C4-2B (cell line): ENCODE results near the gene MOB3B.

Source experiments
- H3K27ac ChIP-seq: fragments of 450-650 bp; 2 replicates; pipeline ENCODE4 v1.5.1; 2017
- ZFX ChIP-seq: fragments of 450-650 bp; IDR thresholded peaks from 2 replicates; pipeline ENCODE4 v1.6.1; 2017
- TF ChIP-seq, protein P1 (sequence below): fragments of 450-650 bp; conservative IDR thresholded peaks from 2 replicates; pipeline ENCODE4 v1.5.1; 2017; ENCODE audit warnings: mild to moderate bottlenecking

MOB3B gene

DNA sequence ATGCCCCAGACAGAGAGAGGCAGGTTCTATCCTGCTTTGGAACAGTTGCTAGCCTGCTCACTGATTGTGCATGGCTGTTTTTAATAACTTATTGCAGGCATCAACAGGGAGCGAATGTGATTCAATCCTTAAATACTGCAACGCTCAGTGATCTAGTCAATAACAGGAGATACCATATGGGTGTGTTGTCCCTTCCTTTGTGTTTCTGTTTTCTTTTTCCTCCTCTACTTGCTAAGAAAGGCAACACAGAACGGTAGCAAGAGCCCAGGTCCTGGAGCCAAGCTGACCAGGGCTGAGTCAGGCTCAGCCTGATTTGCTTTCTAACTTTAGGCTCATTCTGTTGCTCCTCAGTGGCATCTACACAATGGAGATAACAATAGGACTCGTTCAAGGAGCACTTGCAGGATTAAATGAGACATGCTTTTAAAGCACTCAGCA lies 134.1 kb downstream of the MOB3B start:
- TF ChIP-seq, protein P1, sequence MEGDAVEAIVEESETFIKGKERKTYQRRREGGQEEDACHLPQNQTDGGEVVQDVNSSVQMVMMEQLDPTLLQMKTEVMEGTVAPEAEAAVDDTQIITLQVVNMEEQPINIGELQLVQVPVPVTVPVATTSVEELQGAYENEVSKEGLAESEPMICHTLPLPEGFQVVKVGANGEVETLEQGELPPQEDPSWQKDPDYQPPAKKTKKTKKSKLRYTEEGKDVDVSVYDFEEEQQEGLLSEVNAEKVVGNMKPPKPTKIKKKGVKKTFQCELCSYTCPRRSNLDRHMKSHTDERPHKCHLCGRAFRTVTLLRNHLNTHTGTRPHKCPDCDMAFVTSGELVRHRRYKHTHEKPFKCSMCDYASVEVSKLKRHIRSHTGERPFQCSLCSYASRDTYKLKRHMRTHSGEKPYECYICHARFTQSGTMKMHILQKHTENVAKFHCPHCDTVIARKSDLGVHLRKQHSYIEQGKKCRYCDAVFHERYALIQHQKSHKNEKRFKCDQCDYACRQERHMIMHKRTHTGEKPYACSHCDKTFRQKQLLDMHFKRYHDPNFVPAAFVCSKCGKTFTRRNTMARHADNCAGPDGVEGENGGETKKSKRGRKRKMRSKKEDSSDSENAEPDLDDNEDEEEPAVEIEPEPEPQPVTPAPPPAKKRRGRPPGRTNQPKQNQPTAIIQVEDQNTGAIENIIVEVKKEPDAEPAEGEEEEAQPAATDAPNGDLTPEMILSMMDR: no peak
- TF ChIP-seq ZFX: no peak
- H3K27ac ChIP-seq: no peak overlapping the region

- TF ChIP-seq ZFX: no peak
- TF ChIP-seq, protein P1: no peak
- no peak overlapping the region for H3K27ac ChIP-seq
Observed at GRCh38 chr9:27394826-27395201, 134.8 kb downstream of the MOB3B start.

DNA sequence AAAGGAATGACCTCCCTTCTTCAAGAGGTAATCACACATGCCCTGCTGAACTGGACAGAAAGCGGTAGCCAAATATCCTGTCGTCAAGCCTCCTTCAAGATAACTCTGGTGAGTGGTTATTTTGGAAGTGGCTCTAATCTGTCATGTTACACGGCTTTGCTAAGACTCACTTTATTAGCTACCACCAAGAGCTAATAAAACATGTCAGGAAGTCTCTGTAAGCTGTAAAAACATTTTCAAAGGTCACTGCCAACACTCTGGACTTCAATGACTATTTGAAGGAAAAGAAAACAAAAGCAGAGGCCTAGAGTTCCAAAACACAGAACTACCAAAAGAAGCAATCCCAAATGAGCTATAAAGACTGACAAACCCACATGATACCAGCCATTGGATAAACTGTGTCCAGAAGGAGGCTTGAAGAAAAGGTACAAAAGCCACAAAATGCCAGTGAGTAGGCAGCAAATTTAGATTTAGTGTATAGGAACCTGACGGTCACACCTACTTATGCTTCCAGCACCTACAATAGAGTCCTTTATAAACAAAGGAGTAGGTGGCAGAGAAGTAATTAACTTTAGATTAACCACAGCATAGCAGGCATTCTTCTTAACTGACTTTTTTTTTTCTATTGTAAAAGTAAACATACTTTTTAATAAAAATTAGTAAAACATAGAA lies 135.3 kb downstream of the MOB3B start:
- TF ChIP-seq ZFX: no peak
- TF ChIP-seq, protein P1: no peak
- no peak overlapping the region for H3K27ac ChIP-seq

DNA sequence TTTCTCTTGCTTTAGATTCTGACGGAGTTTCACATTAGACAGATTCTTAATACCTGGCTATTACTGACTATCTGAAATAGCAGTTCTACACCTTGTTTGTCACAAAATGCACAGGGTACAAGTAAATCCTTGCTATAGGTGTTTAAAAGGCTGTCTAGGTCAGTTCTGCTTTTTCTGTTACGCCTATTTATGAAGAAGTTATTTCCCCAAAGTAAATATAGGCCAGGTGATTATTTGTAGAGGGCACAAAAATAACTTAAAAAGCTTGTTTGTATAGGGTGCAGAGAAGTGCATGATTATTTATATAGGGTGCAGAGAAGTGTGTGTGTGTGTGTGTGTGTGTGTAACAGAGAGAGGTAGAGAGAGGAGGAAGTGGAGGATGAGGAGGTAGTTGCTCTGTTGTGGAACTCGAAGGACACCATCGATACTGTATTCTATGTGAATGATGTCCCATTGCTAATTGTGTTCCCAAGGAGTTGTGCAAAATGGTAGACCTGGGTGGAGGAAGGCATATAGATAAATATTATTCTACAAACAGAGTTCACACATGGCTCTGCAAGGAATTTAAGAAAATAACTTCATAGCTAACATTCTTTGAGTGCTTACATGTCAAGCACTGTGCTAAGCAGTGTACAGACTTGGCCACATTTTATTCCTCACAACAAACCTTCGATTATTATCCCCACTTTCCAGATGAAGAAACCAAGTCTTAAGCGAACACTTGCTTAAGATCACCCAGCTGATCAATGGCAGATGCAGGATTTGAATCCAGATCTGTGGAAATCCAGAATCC lies 136.4 kb downstream of the MOB3B start:
- no peak for TF ChIP-seq ZFX
- TF ChIP-seq, protein P1: no peak
- no peak overlapping the region for H3K27ac ChIP-seq

GRCh38 chr9:27392451-27392850 lies 137.2 kb downstream of the MOB3B start:
- TF ChIP-seq, protein P1: no peak
- no peak for TF ChIP-seq ZFX
- H3K27ac ChIP-seq: no peak overlapping the region

GRCh38 chr9:27391040-27391895 lies 138.3 kb downstream of the MOB3B start:
- TF ChIP-seq, protein P1: no peak
- TF ChIP-seq ZFX: no peak
- no peak overlapping the region for H3K27ac ChIP-seq
